CMK (cell line): ENCODE data around the gene TRPM4.
"Not testable (repeated sequence)": the region's sequence is repeated elsewhere in the genome, so short reads cannot be mapped to it uniquely, and the experiment has no call there.

Experiments used
- DNase-seq: peaks from one replicate; pipeline ENCODE4 v3.0.0-alpha.2; 2010; ENCODE audit warnings: low read depth

The TRPM4 gene

GRCh38 chr19:49151267-49152118 is 6.1 kb upstream of the TRPM4 start:
- peak; percentile 70 for DNase-seq

- no peak for DNase-seq
Observed at GRCh38 chr19:49152119-49152550, 5.5 kb upstream of the TRPM4 start.

GRCh38 chr19:49153167-49153809 is 4.3 kb upstream of the TRPM4 start:
- no peak for DNase-seq

- DNase-seq: no peak
Observed at GRCh38 chr19:49154279-49154678, 3.3 kb upstream of the TRPM4 start.

DNA sequence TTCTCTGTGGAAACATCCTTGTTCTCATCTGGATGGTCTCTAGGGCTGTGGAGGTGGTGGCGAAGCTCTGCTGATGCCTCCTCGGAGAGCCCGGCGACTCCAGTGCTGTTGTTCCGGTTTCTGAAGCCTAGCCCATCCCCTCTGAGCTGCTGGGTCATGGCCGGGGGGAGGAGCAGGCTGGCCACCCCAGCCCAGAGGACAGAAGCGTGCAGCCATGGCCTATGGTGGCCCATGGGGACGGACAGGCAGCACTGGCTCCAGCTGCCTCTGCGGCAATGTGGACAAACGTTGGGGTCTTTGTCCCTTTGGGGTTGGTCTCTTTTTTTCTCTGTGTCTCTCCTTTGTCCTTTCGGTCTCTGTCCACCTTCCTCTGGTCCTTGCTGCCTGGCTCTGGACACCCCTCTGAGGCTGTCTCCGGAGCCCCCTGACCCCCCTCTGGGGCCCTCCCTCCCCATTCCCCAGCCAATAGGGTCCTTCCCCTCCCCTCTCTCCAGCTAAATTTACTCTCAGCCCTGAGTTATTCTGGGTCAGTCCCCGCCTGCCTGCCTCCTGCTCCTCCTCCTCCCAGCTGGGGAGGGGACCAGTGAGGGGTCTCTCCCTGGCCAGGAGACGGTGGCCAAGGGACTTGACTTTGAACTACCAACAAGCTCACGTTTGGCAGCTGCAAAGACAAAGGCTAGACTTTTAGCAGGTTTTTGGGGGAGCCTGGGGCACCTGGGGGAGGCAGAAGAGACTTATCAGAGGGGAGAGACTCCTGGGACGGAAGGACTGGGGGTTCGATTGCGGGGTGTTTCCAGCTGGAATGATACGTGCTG is 2.4 kb upstream of the TRPM4 start, which contains the start of gene HRC:
TSS of gene HRC (minus strand) at position 392 of the 815 bp plus-strand sequence. CDS start at position 233, 159 bp downstream.
- no peak for DNase-seq

DNA sequence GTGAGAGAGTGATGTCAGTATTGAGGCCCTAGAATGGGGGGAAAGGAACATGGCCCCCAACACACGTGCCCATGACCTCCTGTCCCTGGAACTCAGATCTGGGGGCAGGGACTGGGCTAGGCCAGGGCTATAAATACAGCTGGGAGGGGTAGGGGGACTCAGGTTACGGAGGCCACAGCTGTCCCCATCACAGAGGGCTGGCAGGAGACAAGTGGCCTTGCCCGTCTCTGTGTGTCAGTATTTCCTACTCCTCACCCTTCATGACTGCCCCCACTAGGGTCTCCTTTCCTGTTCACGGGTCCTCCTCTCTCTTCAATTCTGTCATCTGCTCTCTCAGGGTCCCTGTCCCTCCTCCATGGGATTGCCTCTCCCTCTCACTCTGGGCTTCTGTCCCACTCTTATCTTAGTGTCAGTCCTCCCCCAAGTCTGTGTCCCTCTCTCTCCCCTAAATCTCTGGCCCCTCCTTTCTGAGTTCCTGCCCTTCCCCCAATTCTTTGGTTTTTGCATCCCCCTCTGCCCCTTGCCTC is 1.7 kb upstream of the TRPM4 start:
- DNase-seq: no peak

DNA sequence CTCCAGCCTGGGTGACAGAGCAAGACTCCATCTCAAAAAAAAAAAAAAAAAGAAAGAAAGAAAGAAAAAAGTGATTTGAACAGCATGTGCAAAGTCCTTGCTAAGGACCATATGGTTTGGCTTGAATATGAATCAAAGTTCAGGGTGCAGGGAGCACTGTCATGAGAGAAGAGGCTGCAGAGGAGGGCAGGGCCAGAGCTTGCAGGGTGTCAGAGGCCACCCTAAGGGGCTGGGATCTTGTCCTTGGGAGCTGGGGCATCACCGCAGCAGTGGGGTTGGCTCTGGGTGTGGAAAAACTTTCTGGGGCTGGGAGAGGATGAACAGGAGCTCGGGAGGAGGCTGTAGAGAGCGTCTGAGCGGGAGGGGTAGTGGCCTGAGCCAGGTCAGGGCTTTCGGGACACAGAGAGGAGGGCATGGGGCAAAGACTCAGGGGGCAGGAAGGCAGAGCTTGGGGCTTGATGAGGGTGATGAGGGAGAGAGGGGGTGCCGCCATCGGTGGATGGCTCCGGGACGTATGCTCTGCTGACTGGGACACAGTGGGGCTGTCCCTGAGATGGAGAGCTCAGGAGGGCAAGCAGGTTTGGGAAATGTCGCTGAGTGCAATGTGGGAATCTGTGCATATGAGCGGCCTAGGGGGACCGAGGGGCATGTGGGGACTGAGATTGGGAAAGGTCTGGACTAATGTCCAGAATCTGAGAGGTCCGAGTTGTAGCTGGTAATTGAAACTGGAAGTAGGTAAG is 3.0 kb downstream of the TRPM4 start:
- DNase-seq: no peak

- no peak for DNase-seq
Observed at GRCh38 chr19:49161987-49162386, 4.4 kb downstream of the TRPM4 start.

DNA sequence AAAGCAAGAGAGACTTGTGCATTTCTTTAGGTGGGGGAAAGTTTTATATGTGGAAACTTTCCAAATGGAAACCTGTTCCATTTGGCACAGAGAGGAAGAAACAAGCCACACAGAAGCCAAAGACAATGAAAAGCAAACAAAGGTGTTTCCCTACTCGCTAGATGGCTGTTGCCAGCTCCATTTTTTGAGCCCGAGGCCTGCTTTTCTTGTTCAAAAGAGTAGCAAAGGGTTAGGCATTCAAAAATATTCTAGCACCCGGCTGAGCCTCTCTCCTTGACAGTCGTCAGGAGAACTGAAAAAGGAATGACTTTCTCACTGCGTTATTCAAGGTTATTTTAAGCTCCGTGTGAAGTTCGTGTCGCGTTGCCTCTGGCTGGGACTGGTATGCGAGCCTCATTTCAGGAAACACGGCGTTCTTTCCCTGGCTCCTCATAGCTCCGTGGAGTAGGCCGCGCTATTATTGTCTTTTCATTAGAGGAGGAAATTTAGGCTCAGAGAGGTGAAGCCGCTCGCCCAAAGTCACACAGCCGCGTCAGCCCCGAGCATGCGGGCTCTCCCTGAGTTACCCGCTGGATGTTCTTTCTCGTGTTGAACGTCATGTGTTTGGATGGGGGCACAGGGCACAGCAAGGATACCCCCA is 7.6 kb downstream of the TRPM4 start:
- no peak for DNase-seq

- no peak for DNase-seq
Observed at GRCh38 chr19:49165865-49166301, 8.3 kb downstream of the TRPM4 start.

GRCh38 chr19:49167857-49168409 is 10.3 kb downstream of the TRPM4 start:
- DNase-seq: no peak

DNA sequence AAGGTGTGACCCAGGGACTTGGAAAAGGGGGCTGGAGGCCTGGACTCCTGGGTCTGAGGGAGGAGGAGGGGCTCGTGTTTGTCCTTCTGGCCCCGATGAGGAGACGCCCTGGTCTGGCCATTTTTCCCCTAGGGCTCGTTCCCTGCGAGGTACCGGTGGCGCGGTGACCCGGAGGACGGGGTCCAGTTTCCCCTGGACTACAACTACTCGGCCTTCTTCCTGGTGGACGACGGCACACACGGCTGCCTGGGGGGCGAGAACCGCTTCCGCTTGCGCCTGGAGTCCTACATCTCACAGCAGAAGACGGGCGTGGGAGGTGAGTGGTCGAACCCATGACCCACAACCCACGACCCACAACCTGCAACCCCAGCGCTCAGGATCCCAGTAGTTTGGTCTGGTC is 10.8 kb downstream of the TRPM4 start:
- DNase-seq: no peak

DNA sequence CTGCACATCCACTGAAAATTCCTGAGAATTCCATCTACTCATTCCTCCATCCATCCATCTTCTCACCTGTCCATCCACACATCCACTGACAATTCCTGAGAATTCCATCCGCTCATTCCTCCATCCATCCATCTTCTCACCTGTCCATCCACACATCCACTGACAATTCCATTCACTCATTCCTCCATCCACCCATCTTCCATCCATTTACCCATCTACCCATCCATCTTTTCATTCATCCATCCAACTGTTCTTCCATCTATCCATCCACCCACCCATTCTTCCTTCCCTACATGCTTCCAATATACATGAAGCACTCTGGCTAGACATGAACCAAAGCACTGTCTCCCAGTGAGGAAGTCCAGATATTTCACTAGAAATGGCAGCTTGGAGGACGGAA is 15.6 kb downstream of the TRPM4 start:
- no peak for DNase-seq

DNA sequence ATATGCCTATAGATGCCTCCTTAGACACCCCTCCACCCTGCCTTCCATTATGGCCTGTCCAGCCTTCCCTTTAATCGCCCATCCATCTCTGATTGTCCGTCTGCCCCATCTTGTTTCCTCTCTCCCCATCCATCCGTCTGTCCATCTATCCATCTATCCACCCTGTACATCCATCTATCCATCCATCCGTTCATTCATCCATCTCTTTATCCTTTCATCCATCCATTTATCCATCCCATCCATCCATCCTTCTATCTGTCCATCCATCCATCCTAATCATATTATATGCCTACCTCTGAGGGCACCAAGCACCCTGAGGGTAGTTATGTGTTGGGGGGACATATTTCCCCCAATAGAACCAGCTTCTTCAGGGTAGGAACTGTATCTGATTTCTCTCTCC is 23.1 kb downstream of the TRPM4 start:
- DNase-seq: no peak

GRCh38 chr19:49182010-49182847 is 24.6 kb downstream of the TRPM4 start:
- not testable (repeated sequence) for DNase-seq

- DNase-seq: no peak
Observed at GRCh38 chr19:49182848-49183375, 25.3 kb downstream of the TRPM4 start.

GRCh38 chr19:49186108-49186507 is 28.5 kb downstream of the TRPM4 start:
- no peak for DNase-seq

DNA sequence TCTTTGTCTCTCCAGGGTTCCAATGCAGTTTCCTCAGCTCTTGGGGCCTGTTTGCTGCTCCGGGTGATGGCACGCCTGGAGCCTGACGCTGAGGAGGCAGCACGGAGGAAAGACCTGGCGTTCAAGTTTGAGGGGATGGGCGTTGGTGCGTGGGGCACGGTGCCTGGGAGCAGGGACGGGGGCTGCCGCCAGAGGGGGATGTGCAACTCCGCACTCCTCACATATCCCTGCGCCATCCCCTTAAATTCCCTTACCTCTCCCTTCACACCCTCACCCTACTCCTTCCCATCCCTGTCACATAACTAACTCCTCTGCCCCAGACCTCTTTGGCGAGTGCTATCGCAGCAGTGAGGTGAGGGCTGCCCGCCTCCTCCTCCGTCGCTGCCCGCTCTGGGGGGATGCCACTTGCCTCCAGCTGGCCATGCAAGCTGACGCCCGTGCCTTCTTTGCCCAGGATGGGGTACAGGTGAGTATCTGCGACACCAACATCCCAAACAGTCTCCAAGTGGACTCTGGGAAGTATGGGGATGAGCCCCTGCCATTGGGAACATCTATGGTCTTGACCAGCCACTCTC is 31.1 kb downstream of the TRPM4 start:
- no peak for DNase-seq

DNA sequence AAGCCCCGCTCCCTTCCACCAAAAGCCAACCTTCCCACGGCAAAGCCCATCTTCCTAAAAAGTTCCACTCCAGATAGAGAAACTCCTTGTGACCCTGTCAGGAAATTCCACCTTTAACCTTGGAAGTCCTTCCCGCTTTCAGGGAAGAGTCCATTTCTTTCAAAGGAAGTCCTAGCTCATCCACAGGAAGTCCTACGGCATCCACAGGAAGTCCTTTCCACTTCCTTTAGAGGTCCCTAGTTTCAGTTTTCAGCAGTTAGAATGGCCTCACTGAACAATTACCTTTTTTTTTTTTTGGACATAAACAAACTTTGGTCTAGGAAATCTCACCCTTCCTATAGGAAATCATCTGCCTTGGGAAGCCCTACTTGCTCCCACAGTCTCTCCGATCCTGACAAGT is 31.7 kb downstream of the TRPM4 start:
- DNase-seq: no peak
